Measurements from ENCODE around the gene MARCO. TPM values are rescaled to one million over a fixed set of nuclear protein-coding genes. Genes with fewer than 3 reads are reported as not detected.

The MARCO gene
- total RNA-seq, 3 donors from 2014 or later, result 6.6 to 58.6 (median 6.9) TPM

DNA sequence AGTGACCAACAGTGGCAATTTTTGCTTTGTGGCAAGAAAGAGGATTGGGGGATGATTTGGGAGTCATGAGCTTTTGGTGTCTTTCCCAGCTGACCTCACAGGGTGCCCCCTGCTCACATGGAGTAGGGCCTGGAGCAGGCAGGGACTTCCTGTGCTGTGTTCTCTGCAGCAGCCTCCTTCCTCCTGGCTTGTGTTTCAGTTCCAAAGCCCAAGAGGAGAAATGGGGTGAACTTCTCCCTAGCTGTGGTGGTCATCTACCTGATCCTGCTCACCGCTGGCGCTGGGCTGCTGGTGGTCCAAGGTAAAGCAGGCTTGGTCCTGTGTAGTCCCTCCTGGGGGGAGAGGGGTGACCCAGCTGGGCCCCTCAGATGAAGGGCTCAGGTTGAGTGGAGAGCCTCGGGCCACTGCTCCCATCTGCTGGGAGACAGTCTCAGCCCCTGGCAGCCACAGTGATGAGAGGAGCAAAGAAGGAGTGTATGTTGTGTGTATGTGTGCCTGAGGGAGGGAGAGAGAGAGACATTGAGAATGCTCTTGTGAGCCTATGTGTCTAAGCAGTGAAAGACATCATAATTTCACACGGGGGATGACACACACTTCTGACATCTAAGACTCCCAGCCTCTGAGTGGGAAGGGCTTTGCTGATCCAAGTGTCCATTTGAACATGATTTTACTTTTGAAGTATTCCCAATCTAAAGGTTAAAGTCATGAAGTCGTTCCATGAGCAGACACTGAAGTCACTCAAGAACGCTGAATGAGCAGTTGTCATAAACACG is 27.2 kb downstream of the MARCO start:
- H3K9me3 ChIP-seq, result no peaks in the 10 kb centered on the region
- TF ChIP-seq POLR2AphosphoS5 (IDR thresholded peaks at IDR 0.05) (no peak), POLR2A (IDR thresholded peaks at IDR 0.05) (no peak)
- TF ChIP-seq, protein P1, sequence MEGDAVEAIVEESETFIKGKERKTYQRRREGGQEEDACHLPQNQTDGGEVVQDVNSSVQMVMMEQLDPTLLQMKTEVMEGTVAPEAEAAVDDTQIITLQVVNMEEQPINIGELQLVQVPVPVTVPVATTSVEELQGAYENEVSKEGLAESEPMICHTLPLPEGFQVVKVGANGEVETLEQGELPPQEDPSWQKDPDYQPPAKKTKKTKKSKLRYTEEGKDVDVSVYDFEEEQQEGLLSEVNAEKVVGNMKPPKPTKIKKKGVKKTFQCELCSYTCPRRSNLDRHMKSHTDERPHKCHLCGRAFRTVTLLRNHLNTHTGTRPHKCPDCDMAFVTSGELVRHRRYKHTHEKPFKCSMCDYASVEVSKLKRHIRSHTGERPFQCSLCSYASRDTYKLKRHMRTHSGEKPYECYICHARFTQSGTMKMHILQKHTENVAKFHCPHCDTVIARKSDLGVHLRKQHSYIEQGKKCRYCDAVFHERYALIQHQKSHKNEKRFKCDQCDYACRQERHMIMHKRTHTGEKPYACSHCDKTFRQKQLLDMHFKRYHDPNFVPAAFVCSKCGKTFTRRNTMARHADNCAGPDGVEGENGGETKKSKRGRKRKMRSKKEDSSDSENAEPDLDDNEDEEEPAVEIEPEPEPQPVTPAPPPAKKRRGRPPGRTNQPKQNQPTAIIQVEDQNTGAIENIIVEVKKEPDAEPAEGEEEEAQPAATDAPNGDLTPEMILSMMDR (IDR thresholded peaks at IDR 0.05), result no peak
- H3K4me3 ChIP-seq, result no peak overlapping the region
- H3K36me3 ChIP-seq, result no peaks in the 10 kb centered on the region
- DNase-seq (ENCODE audit: low spot score in 2 of 2), result no peak
- no peaks in the 10 kb centered on the region for H3K4me1 ChIP-seq
- intact Hi-C loops (cut with DNase I; ENCODE audit: low total_unique reads), result no loop called here
- H3K27ac ChIP-seq, result no peak overlapping the region
- peaks cover 0 to under 1% of the 10 kb centered on the region in 2 donors for H3K27me3 ChIP-seq

DNA sequence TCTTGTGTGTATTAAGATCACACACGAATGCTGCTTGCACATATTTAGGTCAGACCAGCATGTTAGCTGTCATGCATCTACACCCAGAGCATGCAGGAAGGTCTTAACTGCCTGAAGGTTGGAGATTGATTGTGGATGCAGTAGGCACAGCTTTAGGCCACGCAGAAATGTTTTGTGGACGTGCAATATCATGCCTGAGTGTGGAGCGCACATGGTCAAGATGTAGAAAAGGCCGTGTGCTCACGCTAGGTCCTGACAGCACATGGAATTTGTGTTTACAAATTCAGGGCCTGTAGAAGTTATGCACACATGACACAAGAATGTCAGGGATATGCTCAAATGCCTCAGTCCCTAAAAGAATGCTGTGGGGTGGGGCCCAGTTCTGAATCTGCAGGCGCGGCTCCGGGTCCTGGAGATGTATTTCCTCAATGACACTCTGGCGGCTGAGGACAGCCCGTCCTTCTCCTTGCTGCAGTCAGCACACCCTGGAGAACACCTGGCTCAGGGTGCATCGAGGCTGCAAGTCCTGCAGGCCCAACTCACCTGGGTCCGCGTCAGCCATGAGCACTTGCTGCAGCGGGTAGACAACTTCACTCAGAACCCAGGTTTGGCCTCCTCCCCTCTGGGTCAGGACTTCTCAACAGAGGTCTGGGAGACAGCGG is 27.9 kb downstream of the MARCO start:
- Histone ChIP-seq H3K4me3 (no peak overlapping the region), H3K9me3 (no peaks in the 10 kb centered on the region), H3K4me1 (no peaks in the 10 kb centered on the region), H3K27me3 (peaks cover 0 to 5% of the 10 kb centered on the region in 2 donors), H3K36me3 (no peaks in the 10 kb centered on the region), H3K27ac (no peak overlapping the region)
- TF ChIP-seq POLR2A (IDR thresholded peaks at IDR 0.05) (no peak), POLR2AphosphoS5 (IDR thresholded peaks at IDR 0.05) (no peak)
- TF ChIP-seq, protein P1 (IDR thresholded peaks at IDR 0.05), result no peak
- intact Hi-C loops (cut with DNase I; ENCODE audit: low total_unique reads), result no loop called here
- no peak for DNase-seq (ENCODE audit: low spot score in 2 of 2)

DNA sequence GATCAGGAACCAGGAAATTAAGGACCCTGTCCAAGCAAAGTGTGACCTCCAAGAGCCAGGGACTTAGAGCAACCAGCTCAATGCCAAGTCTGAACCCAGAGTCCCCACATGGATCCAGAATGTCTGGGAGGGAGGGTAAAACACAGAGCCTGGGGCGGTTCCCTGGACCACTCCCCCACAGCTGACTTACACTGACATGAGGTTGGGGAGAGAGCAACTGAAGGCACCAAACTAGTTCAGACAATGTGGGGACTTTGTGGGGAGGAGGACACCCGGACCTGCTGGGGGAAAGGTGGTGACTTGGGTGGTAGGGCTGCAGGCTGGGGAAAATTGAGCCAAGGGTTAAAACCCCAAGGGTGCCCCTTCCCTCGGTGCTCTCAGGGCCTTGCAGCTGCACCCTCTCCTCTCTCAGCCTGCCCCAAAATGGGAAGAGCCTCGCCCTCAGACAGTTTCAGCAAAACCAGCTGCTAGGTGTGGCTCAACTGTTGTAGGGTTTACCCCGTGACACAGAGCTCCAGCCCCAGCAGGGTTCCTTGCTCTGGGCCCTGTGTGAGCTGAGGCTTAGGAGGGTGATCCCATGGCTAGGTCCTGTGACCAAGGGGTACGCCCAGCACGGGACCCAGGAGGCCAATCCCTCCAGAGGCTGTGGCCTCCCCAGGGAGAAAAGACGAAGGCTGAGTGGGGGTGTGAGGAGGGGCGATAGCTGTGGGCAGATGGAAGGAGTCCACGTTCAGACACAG is 28.6 kb downstream of the MARCO start:
- no peak overlapping the region for H3K4me3 ChIP-seq
- no peaks in the 10 kb centered on the region for H3K4me1 ChIP-seq
- TF ChIP-seq, protein P1 (IDR thresholded peaks at IDR 0.05), result no peak
- TF ChIP-seq POLR2A (IDR thresholded peaks at IDR 0.05) (no peak), POLR2AphosphoS5 (IDR thresholded peaks at IDR 0.05) (no peak)
- no peaks in the 10 kb centered on the region for H3K9me3 ChIP-seq
- H3K36me3 ChIP-seq, result no peaks in the 10 kb centered on the region
- intact Hi-C loops (cut with DNase I; ENCODE audit: low total_unique reads), result no loop called here
- no peak overlapping the region for H3K27ac ChIP-seq
- DNase-seq (ENCODE audit: low spot score in 2 of 2), result no peak
- H3K27me3 ChIP-seq, result peaks cover 0 to 5% of the 10 kb centered on the region in 2 donors

DNA sequence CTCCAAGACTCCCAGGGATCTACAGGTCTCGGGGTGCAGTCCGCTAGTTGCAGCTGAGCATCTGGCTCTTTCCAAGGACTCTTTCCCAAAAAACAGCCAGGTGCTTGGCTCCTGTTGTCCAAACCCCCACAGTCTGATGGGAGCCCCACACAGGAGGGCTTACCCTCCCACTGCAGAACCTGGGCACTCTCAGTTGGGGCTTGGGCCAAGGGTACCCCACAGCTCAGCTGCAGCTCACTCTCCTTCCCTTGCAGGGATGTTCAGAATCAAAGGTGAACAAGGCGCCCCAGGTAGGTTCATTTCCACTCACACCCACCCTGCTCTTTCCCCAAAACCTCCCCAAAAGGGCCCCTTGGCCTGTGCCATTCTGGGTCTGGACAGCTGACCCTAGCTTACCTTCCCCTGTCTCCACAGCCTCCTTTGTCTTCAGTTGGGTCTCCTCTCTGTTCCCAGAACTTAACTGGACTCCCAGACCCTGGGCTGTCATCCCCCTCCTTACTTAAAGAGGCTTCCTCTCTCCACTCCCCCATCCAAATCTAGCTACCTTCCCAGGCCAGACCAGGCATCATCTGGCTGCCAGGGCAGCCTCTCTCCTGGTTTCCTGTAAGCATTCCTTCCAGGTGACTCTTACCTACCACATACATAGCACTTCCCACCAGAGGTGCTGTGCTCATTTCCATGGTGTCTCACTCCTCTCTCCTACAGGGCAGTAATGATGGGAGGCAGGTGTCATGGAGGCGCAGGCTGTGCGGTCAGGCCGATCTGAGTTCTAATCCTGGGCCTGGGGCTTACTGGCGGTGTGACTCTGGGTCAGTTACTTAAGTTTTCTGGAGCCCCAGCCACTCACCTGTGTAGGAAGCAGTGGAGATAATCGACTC is 29.5 kb downstream of the MARCO start:
- no peak overlapping the region for H3K4me3 ChIP-seq
- intact Hi-C loops (cut with DNase I; ENCODE audit: low total_unique reads), result no loop called here
- TF ChIP-seq, protein P1 (IDR thresholded peaks at IDR 0.05), result no peak
- TF ChIP-seq POLR2AphosphoS5 (IDR thresholded peaks at IDR 0.05) (no peak), POLR2A (IDR thresholded peaks at IDR 0.05) (no peak)
- no peak overlapping the region for H3K27ac ChIP-seq
- no peaks in the 10 kb centered on the region for H3K36me3 ChIP-seq
- peaks cover 0 to 2% of the 10 kb centered on the region in 2 donors for H3K9me3 ChIP-seq
- DNase-seq (ENCODE audit: low spot score in 2 of 2), result no peak
- H3K4me1 ChIP-seq, result no peaks in the 10 kb centered on the region
- peaks cover 0 to 5% of the 10 kb centered on the region in 2 donors for H3K27me3 ChIP-seq
